SK-N-SH treated with all-trans-retinoic acid at 6 μM for 48 hours (cell line): ENCODE measurements around the gene TMEM132D.

Experiments used
- ARNTL ChIP-seq: fragments of 450-650 bp; formaldehyde crosslinking; IDR thresholded peaks from 2 replicates; pipeline ENCODE4 v1.5.0; 2020; ENCODE audit warnings: low read depth, mild to moderate bottlenecking, moderate library complexity, borderline replicate concordance
- CREB5 ChIP-seq: fragments of 250-450 bp; sonication (Bioruptor Pico); IDR thresholded peaks from 2 replicates; pipeline ENCODE4 v1.5.1; 2020; ENCODE audit warnings: low read depth, mild to moderate bottlenecking, moderate library complexity
- PPARA ChIP-seq: fragments of 250-450 bp; sonication (Bioruptor Pico); IDR thresholded peaks from 2 replicates; pipeline ENCODE4 v1.5.0; 2020; ENCODE audit warnings: mild to moderate bottlenecking, borderline replicate concordance
- RARB ChIP-seq: fragments of 250-450 bp; sonication (Bioruptor Pico); IDR thresholded peaks from 2 replicates; pipeline ENCODE4 v1.8.0; 2021; ENCODE audit warnings: mild to moderate bottlenecking, moderate library complexity
- SNAI2 ChIP-seq: fragments of 250-450 bp; sonication (Bioruptor Pico); IDR thresholded peaks from 2 replicates; pipeline ENCODE4 v1.5.0; 2020; ENCODE audit warnings: mild to moderate bottlenecking, moderate library complexity
- TOX ChIP-seq: fragments of 250-450 bp; sonication (Bioruptor Pico); IDR thresholded peaks from 2 replicates; pipeline ENCODE4 v1.8.0; 2021; ENCODE audit warnings: mild to moderate bottlenecking, moderate library complexity, borderline replicate concordance
- TSHZ2 ChIP-seq: fragments of 250-450 bp; sonication (Bioruptor Pico); IDR thresholded peaks from 2 replicates; pipeline ENCODE4 v1.5.0; 2020; ENCODE audit warnings: mild to moderate bottlenecking, moderate library complexity
- ZFP3 ChIP-seq: fragments of 250-450 bp; sonication (Bioruptor Pico); IDR thresholded peaks from 2 replicates; pipeline ENCODE4 v1.5.0; 2020; ENCODE audit warnings: mild to moderate bottlenecking, moderate library complexity
- ZFP30 ChIP-seq: fragments of 450-650 bp; formaldehyde crosslinking; IDR thresholded peaks from 2 replicates; pipeline ENCODE4 v1.5.0; 2022; ENCODE audit warnings: mild to moderate bottlenecking, moderate library complexity
- ZNF565 ChIP-seq: fragments of 450-650 bp; formaldehyde crosslinking; conservative IDR thresholded peaks from 2 replicates; pipeline ENCODE4 v1.5.0; 2020; ENCODE audit warnings: low read depth, mild to moderate bottlenecking, moderate library complexity
- ZNF8 ChIP-seq: fragments of 450-650 bp; formaldehyde crosslinking; IDR thresholded peaks from 2 replicates; pipeline ENCODE4 v1.5.0; 2020; ENCODE audit warnings: mild to moderate bottlenecking, moderate library complexity

GRCh38 chr12:129127211-129127610 lies 776.6 kb downstream of the TMEM132D start:
- TF ChIP-seq PPARA (CRISPR knock-in tag) (no peak), RARB (no peak), SNAI2 (CRISPR knock-in tag) (no peak), ZFP30 (CRISPR knock-in tag) (no peak), CREB5 (CRISPR knock-in tag) (no peak), ZFP3 (CRISPR knock-in tag) (no peak), ARNTL (CRISPR knock-in tag) (no peak), ZNF565 (CRISPR knock-in tag) (no peak), ZNF8 (CRISPR knock-in tag) (no peak), TSHZ2 (CRISPR knock-in tag) (no peak), TOX (CRISPR knock-in tag) (no peak)
